RWPE2 (cell line): ENCODE results near the gene SORCS3.

Experiments
- ATAC-seq: fragments of 200-7000 bp; cut with Tn5 transposase; 3 replicates; pipeline ENCODE4 v1.9.1; 2021; ENCODE audit warnings: low read depth
- DNase-seq: peaks from one replicate; pipeline ENCODE4 v3.0.0-alpha.2; 2020; ENCODE audit warnings: low spot score
- H3K27ac ChIP-seq: fragments of 450-650 bp; 2 replicates; pipeline ENCODE4 v1.5.1; 2017; ENCODE audit warnings: mild to moderate bottlenecking; ENCODE audit not compliant: poor library complexity, severe bottlenecking
- H3K27me3 ChIP-seq: fragments of 250-450 bp; sonication (Bioruptor Pico); 2 replicates; pipeline ENCODE4 v1.5.1; 2021; ENCODE audit warnings: mild to moderate bottlenecking, moderate library complexity; ENCODE audit not compliant: insufficient read depth, poor library complexity, severe bottlenecking
- H3K36me3 ChIP-seq: fragments of 250-450 bp; sonication (Bioruptor Pico); 2 replicates; pipeline ENCODE4 v1.5.1; 2020; ENCODE audit warnings: low read depth, mild to moderate bottlenecking, moderate library complexity
- H3K4me1 ChIP-seq: fragments of 250-450 bp; sonication (Bioruptor Pico); 2 replicates; pipeline ENCODE4 v1.5.1; 2021; ENCODE audit warnings: mild to moderate bottlenecking, moderate library complexity; ENCODE audit not compliant: insufficient read depth, poor library complexity, severe bottlenecking
- H3K4me3 ChIP-seq: fragments of 250-450 bp; sonication (Bioruptor Pico); 2 replicates; pipeline ENCODE4 v1.5.1; 2021; ENCODE audit warnings: mild to moderate bottlenecking, moderate library complexity; ENCODE audit not compliant: severe bottlenecking
- H3K9me3 ChIP-seq: fragments of 250-450 bp; sonication (Bioruptor Pico); 2 replicates; pipeline ENCODE4 v1.5.1; 2021; ENCODE audit warnings: mild to moderate bottlenecking, moderate library complexity; ENCODE audit not compliant: severe bottlenecking
- CTCF ChIP-seq: fragments of 450-650 bp; IDR thresholded peaks from one replicate; pipeline ENCODE4 v1.5.1; 2017; ENCODE audit warnings: mild to moderate bottlenecking, moderate library complexity; ENCODE audit not compliant: poor library complexity, severe bottlenecking

The SORCS3 gene

GRCh38 chr10:104791471-104791870 lies 150.4 kb downstream of the SORCS3 start:
- no peak overlapping the region for H3K4me3 ChIP-seq
- no peaks in the 10 kb centered on the region for H3K9me3 ChIP-seq
- ATAC-seq: no peak
- H3K27ac ChIP-seq: no peak overlapping the region
- H3K27me3 ChIP-seq: no peaks in the 10 kb centered on the region
- no peak for DNase-seq
- no peaks in the 10 kb centered on the region for H3K4me1 ChIP-seq
- no peaks in the 10 kb centered on the region for H3K36me3 ChIP-seq
- no peak for TF ChIP-seq CTCF

GRCh38 chr10:104795411-104795810 lies 154.3 kb downstream of the SORCS3 start:
- Histone ChIP-seq H3K36me3 (no peaks in the 10 kb centered on the region), H3K4me1 (no peaks in the 10 kb centered on the region), H3K27me3 (no peaks in the 10 kb centered on the region), H3K9me3 (no peaks in the 10 kb centered on the region), H3K4me3 (no peak overlapping the region), H3K27ac (no peak overlapping the region)
- no peak for TF ChIP-seq CTCF
- DNase-seq (no peak), ATAC-seq (no peak)

- Histone ChIP-seq H3K4me1 (no peaks in the 10 kb centered on the region), H3K9me3 (no peaks in the 10 kb centered on the region), H3K4me3 (no peak overlapping the region), H3K27me3 (no peaks in the 10 kb centered on the region), H3K36me3 (no peaks in the 10 kb centered on the region), H3K27ac (no peak overlapping the region)
- no peak for TF ChIP-seq CTCF
- ATAC-seq: no peak
- DNase-seq: no peak
Observed at GRCh38 chr10:104796823-104797222, 155.7 kb downstream of the SORCS3 start.

- H3K4me1 ChIP-seq: no peaks in the 10 kb centered on the region
- DNase-seq: no peak
- no peak overlapping the region for H3K4me3 ChIP-seq
- H3K27ac ChIP-seq: no peak overlapping the region
- H3K9me3 ChIP-seq: no peaks in the 10 kb centered on the region
- no peak for TF ChIP-seq CTCF
- ATAC-seq: no peak
- no peaks in the 10 kb centered on the region for H3K36me3 ChIP-seq
- H3K27me3 ChIP-seq: no peaks in the 10 kb centered on the region
Observed at GRCh38 chr10:104802941-104803340, 161.9 kb downstream of the SORCS3 start.

- Histone ChIP-seq H3K27me3 (no peaks in the 10 kb centered on the region), H3K27ac (no peak overlapping the region), H3K9me3 (no peaks in the 10 kb centered on the region), H3K4me3 (no peak overlapping the region), H3K36me3 (no peaks in the 10 kb centered on the region), H3K4me1 (peaks cover 5% of the 10 kb centered on the region)
- no peak for TF ChIP-seq CTCF
- ATAC-seq (no peak), DNase-seq (no peak)
Observed at GRCh38 chr10:104804880-104805279, 163.8 kb downstream of the SORCS3 start.
